Activated B cell treated with CpG ODN at 0.5 μM for 24 hours (primary cell): Measurements from ENCODE around the gene SHC1. TPM values are rescaled to one million over a fixed set of nuclear protein-coding genes. Genes with fewer than 3 reads are reported as not detected.

Experiments used
- ATAC-seq: fragments of 200-7000 bp; cut with Tn5 transposase; one replicate; pipeline ENCODE4 v1.10.0; 2021; ENCODE audit warnings: low read depth, mild to moderate bottlenecking, moderate library complexity
- CTCF ChIA-PET: fragments of 350-600 bp; sonication (Branson Sonifier 250); formaldehyde crosslinking; loops from one replicate; lab custom pipeline; 2021; ENCODE audit warnings: antibody characterized with exemption; lab: Charles Lee
- POLR2A ChIA-PET: fragments of 350-600 bp; sonication (Branson Sonifier 250); formaldehyde crosslinking; loops from one replicate; lab custom pipeline; 2021; ENCODE audit warnings: antibody characterized with exemption; lab: Charles Lee
- DNase-seq: peaks from one replicate; pipeline ENCODE4 v3.0.0; 2022
- H3K27ac Mint-ChIP-seq: one replicate; pipeline ENCODE4 v1.8.0; 2020; ENCODE audit warnings: mixed read lengths
- H3K27me3 Mint-ChIP-seq: one replicate; pipeline ENCODE4 v1.8.0; 2021; ENCODE audit warnings: mixed read lengths
- H3K36me3 Mint-ChIP-seq: one replicate; pipeline ENCODE4 v1.8.0; 2021; ENCODE audit warnings: low read depth, mixed read lengths
- H3K4me1 Mint-ChIP-seq: one replicate; pipeline ENCODE4 v1.8.0; 2021; ENCODE audit warnings: mixed read lengths
- H3K4me3 Mint-ChIP-seq: one replicate; pipeline ENCODE4 v1.8.0; 2020; ENCODE audit warnings: mild to moderate bottlenecking, mixed read lengths
- H3K9me3 Mint-ChIP-seq: one replicate; pipeline ENCODE4 v1.8.0; 2020; ENCODE audit warnings: mixed read lengths
- intact Hi-C: fragments of 100-400 bp; cut with micrococcal nuclease; formaldehyde crosslinking; loops from one replicate; pipeline ENCODE4 v1.15.1; 2024
- total RNA-seq: library from RNA; stranded (reverse); gene quantifications from 2 replicates; pipeline ENCODE4 v1.2.3, GENCODE V29; 2022
- TF ChIP-seq, protein P1 (sequence below): fragments of 200-600 bp; IDR thresholded peaks from one replicate; pipeline ENCODE4 v1.8.0; 2022; ENCODE audit warnings: antibody characterized with exemption, mild to moderate bottlenecking

SHC1 gene
- total RNA-seq, 1 donor from 2014 or later: 60.9 TPM

DNA sequence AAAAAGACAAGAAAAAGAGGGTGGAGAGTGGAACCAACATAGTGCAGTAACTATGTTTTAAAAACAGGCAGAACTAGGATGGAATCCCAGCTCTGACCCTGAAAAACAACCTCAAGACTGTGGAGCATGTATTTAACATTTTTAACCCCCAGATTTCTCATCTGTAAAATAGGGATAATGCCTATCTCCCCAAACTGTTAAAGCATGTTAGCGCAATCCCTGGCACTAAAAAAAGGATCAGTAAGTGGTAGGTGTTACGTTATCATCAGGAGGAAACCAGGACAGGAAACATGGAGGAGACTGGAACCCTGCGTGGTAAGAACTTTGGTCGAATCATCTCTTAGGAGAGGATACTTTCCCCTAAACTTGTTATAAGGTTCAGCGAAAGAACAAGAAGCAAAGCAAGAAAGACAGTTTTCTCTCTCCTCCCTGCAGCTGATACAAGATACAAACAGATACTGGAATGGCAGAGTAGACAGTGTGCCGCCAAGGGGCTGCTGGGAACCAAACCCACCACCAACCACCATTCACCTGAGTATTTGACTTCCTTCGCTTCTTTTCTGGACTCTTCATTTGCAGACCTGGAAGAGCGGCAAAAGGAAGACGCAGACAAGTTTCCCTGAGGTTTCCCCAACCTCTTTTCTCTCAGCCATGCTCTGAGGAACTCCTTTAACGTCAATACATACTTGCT lies 10.0 kb downstream of the SHC1 start:
- CTCF ChIA-PET: interaction anchor here (0.9 to 3.2 kb wide), 12 partner anchors 8 to 124 kb away, joined by 3 to 26 read pairs (median 4); partner anchors contain the start of genes ADAM15, FLAD1, LENEP and PMVK
- H3K4me3 Mint-ChIP-seq: peak overlapping the region; percentile 87
- H3K36me3 Mint-ChIP-seq: peaks cover 50% of the 10 kb centered on the region
- TF ChIP-seq, protein P1, sequence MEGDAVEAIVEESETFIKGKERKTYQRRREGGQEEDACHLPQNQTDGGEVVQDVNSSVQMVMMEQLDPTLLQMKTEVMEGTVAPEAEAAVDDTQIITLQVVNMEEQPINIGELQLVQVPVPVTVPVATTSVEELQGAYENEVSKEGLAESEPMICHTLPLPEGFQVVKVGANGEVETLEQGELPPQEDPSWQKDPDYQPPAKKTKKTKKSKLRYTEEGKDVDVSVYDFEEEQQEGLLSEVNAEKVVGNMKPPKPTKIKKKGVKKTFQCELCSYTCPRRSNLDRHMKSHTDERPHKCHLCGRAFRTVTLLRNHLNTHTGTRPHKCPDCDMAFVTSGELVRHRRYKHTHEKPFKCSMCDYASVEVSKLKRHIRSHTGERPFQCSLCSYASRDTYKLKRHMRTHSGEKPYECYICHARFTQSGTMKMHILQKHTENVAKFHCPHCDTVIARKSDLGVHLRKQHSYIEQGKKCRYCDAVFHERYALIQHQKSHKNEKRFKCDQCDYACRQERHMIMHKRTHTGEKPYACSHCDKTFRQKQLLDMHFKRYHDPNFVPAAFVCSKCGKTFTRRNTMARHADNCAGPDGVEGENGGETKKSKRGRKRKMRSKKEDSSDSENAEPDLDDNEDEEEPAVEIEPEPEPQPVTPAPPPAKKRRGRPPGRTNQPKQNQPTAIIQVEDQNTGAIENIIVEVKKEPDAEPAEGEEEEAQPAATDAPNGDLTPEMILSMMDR: no peak
- H3K9me3 Mint-ChIP-seq: no peaks in the 10 kb centered on the region
- intact Hi-C loops: loop anchor here (1.0 to 2.0 kb wide), 5 partner anchors 14 to 101 kb away; partner anchors contain the start of genes ADAM15 and CKS1B
- ATAC-seq: no peak
- peaks cover 55% of the 10 kb centered on the region for H3K4me1 Mint-ChIP-seq
- H3K27me3 Mint-ChIP-seq: no peaks in the 10 kb centered on the region
- no peak for DNase-seq
- POLR2A ChIA-PET: interaction anchor here (0.6 to 3.0 kb wide), 13 partner anchors 8 to 124 kb away, joined by 3 to 53 read pairs (median 10); partner anchors contain the start of genes CKS1B, FLAD1, PMVK and SHC1
- H3K27ac Mint-ChIP-seq: peak overlapping the region; percentile 86

DNA sequence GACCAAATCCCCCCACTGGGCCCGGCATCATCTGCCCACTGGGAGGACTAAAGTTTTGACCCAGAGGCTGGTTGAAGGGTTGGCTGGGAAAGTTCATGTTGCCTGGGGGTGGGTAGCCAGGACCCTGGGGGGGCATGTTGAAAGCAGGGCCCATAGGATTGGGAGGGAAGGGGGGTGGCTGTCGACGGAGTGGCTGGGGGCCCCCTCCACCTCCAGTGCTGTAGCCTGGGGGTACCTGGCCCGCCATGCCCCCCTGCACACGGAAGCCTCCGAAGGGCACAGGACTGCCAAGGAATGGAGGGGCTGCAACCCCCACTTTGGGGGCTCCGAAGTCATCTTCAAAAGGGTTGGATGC lies 11.1 kb downstream of the SHC1 start:
- TF ChIP-seq, protein P1: no peak
- Mint-ChIP-seq H3K27ac (no peak overlapping the region), H3K36me3 (peaks cover 38% of the 10 kb centered on the region), H3K27me3 (no peaks in the 10 kb centered on the region), H3K9me3 (no peaks in the 10 kb centered on the region), H3K4me1 (peaks cover 67% of the 10 kb centered on the region), H3K4me3 (peak overlapping the region; percentile 11)
- ATAC-seq (no peak), DNase-seq (no peak)
- POLR2A ChIA-PET: interaction anchor here (0.6 to 3.0 kb wide), 3 partner anchors 13 to 102 kb away, joined by 8 to 53 read pairs (median 21); partner anchors contain the start of genes CKS1B, PMVK and SHC1
- CTCF ChIA-PET: interaction anchor here (0.8 kb wide), 1 partner anchor 92 kb away, joined by 3 read pairs; the partner anchor contains the start of gene ADAM15
- intact Hi-C loops: loop anchor here (5.0 kb wide), 1 partner anchor 402 kb away; the partner anchor contains the start of gene UBE2Q1

DNA sequence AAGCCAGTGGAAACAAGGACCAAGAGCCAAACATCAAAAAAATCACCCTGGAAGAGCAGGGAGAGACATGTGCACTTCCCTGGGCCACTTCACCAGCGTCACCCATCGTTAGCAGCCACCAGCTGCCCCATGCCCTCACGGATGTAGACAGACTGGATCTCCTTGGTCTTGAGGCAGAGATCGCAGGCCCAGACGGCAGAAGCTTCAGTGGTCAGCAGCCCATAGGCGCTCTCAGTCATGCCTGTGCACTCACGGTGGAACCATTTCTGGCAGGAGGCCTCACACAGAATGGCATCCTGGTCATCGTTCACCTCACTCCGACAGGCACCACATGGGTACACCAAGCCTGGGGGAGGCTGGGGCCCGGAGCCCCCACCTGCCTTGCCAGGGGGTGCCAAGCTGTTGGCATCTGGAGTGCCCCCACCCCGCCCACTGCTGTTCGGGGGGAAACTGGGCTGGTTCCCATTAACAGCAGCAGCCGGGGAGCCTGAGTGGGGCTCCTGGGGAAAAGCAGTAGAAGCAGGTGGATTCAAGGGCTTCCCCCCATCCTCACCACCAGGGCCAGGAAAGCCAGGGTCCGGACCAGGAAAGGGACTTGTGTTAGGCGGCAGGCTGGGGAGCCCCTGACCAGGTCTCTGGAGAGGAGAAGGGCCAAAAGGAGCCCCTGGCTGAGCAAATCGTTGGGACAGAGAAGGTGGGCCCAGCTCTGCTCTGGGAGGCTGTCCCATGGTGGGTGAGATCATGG lies 11.7 kb downstream of the SHC1 start:
- CTCF ChIA-PET: interaction anchor here (0.8 to 1.1 kb wide), 2 partner anchors 58 to 92 kb away, joined by 3 to 5 read pairs; partner anchors contain the start of gene ADAM15
- TF ChIP-seq, protein P1: no peak
- Mint-ChIP-seq H3K4me1 (peaks cover 71% of the 10 kb centered on the region), H3K36me3 (peaks cover 33% of the 10 kb centered on the region), H3K9me3 (no peaks in the 10 kb centered on the region), H3K27me3 (no peaks in the 10 kb centered on the region), H3K27ac (no peak overlapping the region), H3K4me3 (no peak overlapping the region)
- DNase-seq (no peak), ATAC-seq (no peak)
- intact Hi-C loops: loop anchor here (5.0 kb wide), 1 partner anchor 402 kb away; the partner anchor contains the start of gene UBE2Q1
- POLR2A ChIA-PET: interaction anchor here (0.5 to 3.0 kb wide), 3 partner anchors 14 to 70 kb away, joined by 3 to 53 read pairs (median 21); partner anchors contain the start of genes CKS1B, PMVK and SHC1

DNA sequence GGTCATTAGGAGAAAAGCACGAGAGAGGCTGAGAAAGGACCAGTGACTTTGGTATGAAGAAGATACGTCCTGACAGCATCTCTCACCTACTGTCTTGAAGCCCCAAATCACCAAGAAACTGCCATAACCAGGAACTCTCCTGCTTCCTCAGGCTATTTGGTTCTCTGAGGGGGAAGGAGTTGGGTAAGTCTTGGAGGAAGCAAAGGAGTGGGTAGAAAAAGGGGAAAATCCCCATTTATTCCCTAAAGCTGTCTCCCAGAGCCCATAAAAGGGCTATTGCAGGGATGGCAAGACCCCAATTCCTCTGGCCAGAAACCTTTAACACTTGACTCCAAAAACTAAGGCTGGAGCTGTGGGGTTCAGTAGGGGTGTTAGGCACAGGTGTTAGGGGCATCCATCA lies 12.5 kb downstream of the SHC1 start:
- H3K27me3 Mint-ChIP-seq: no peaks in the 10 kb centered on the region

More for the DNA sequence above, 12.5 kb downstream of the SHC1 start:
- TF ChIP-seq, protein P1: no peak
- intact Hi-C loops: loop anchor here (5.0 kb wide), 1 partner anchor 401 kb away; the partner anchor contains the start of gene UBE2Q1
- Mint-ChIP-seq H3K4me1 (peaks cover 72% of the 10 kb centered on the region), H3K4me3 (no peak overlapping the region), H3K9me3 (no peaks in the 10 kb centered on the region), H3K36me3 (peaks cover 25% of the 10 kb centered on the region), H3K27ac (no peak overlapping the region)
- ChIA-PET CTCF (interaction anchor here (1.1 kb wide), 1 partner anchor 59 kb away, joined by 5 read pairs; no protein-coding TSS in a partner anchor), POLR2A (no interaction called here)
- DNase-seq (no peak), ATAC-seq (no peak)
